Measurements from ENCODE around the gene AHCYL1.

The AHCYL1 gene

GRCh38 chr1:109984456-109985246 lies at the start of gene AHCYL1:
Gene AHCYL1 (plus strand): TSS chr1:109984765. CDS start chr1:109985053, 288 bp downstream.
- ChIA-PET POLR2A (interaction anchor here (0.6 to 1.5 kb wide), 16 partner anchors 9 to 439 kb away, joined by 3 to 18 read pairs (median 3); partner anchors contain the start of gene GNAI3), CTCF (interaction anchor here (0.6 to 18.3 kb wide), 78 partner anchors 9 to 452 kb away, joined by 3 to 1425 read pairs (median 6); partner anchors contain the start of genes CSF1, GNAI3 and GSTM2)
- peak within 1 kb of the TSS; percentile 82 for H3K4me3 ChIP-seq (ENCODE audit: low read depth, low read length)
- peak; percentile 87 for DNase-seq (ENCODE audit: low read depth, low spot score)
- peak; percentile 97 for TF ChIP-seq CTCF (IDR thresholded peaks at IDR 0.05; ENCODE audit: insufficient read depth, low read length, missing control alignments)

GRCh38 chr1:109935451-109935900 lies 49.1 kb upstream of the AHCYL1 start:
- POLR2A ChIA-PET = no interaction called here
- no peak for TF ChIP-seq CTCF (IDR thresholded peaks at IDR 0.05; ENCODE audit: insufficient read depth, low read length, missing control alignments)
- no peak for DNase-seq (ENCODE audit: low read depth, low spot score)
- H3K4me3 ChIP-seq (ENCODE audit: low read depth, low read length) = no peak overlapping the region
- CTCF ChIA-PET = interaction anchor here (1.0 to 1.1 kb wide), 2 partner anchors 158 to 162 kb away, joined by 3 read pairs; no protein-coding TSS in a partner anchor

- ChIA-PET CTCF (interaction anchor here (0.7 kb wide), 1 partner anchor 57 kb away, joined by 3 read pairs; no protein-coding TSS in a partner anchor), POLR2A (no interaction called here)
- no peak for DNase-seq (ENCODE audit: low read depth, low spot score)
- H3K4me3 ChIP-seq (ENCODE audit: low read depth, low read length) = no peak overlapping the region
- no peak for TF ChIP-seq CTCF (IDR thresholded peaks at IDR 0.05; ENCODE audit: insufficient read depth, low read length, missing control alignments)
Observed at GRCh38 chr1:109937738-109938137, 46.8 kb upstream of the AHCYL1 start.

- POLR2A ChIA-PET = no interaction called here
- no peak for DNase-seq (ENCODE audit: low read depth, low spot score)
- CTCF ChIA-PET = interaction anchor here (1.0 to 1.1 kb wide), 2 partner anchors 16 to 46 kb away, joined by 3 to 5 read pairs; partner anchors contain the start of gene AHCYL1
- no peak overlapping the region for H3K4me3 ChIP-seq (ENCODE audit: low read depth, low read length)
- no peak for TF ChIP-seq CTCF (IDR thresholded peaks at IDR 0.05; ENCODE audit: insufficient read depth, low read length, missing control alignments)
Observed at GRCh38 chr1:109938556-109938955, 46.0 kb upstream of the AHCYL1 start.

- H3K4me3 ChIP-seq (ENCODE audit: low read depth, low read length) = no peak overlapping the region
- ChIA-PET POLR2A (no interaction called here), CTCF (interaction anchor here (0.8 kb wide), 1 partner anchor 12 kb away, joined by 3 read pairs; no protein-coding TSS in a partner anchor)
- DNase-seq (ENCODE audit: low read depth, low spot score) = no peak
- TF ChIP-seq CTCF (IDR thresholded peaks at IDR 0.05; ENCODE audit: insufficient read depth, low read length, missing control alignments) = no peak
Observed at GRCh38 chr1:109942434-109942833, 42.1 kb upstream of the AHCYL1 start.

GRCh38 chr1:109944541-109944940 lies 40.0 kb upstream of the AHCYL1 start:
- TF ChIP-seq CTCF (IDR thresholded peaks at IDR 0.05; ENCODE audit: insufficient read depth, low read length, missing control alignments) = no peak
- DNase-seq (ENCODE audit: low read depth, low spot score) = no peak
- CTCF ChIA-PET = interaction anchor here (1.2 to 1.3 kb wide), 2 partner anchors 15 to 40 kb away, joined by 3 to 6 read pairs; partner anchors contain the start of gene AHCYL1
- no peak overlapping the region for H3K4me3 ChIP-seq (ENCODE audit: low read depth, low read length)
- POLR2A ChIA-PET = no interaction called here

All from AG04449 (cell line).